ENCODE measurements around the gene ZNF768.
A peak's percentile ranks its signal among the peaks of the same experiment; 100 is the strongest.

ZNF768 gene

DNA sequence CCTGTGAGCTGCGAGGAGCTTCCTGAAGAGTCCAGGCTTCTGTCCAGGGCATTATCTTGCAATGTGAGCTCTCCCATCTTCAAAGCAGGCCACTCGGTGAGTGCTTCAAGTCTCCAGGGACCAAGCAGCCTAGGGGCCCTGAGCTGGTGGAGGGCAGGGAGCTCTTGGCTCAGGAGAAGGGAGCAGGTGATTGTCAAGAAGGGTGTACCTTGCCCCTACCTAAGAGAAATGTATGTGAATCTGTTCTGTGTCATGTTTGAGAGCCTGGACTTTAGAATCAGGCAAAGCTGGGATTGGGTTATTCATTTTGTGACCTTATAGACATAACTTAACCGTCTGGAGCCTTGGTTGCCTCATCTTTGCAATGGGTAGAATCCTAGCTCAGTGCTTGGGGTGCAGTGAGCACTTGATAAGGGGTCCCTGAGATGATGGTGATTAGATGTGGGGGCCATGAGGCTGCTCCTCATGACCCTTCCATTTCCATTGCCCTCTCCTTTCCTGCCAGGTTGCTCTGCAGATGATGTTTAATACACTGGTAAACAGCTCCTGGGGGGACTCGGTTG lies 15.9 kb downstream of the ZNF768 start:
- H3K9me3 Mint-ChIP-seq = no peaks in the 10 kb centered on the region
- H3K4me3 Mint-ChIP-seq = no peak overlapping the region
- peaks cover 19% of the 10 kb centered on the region for H3K4me1 Mint-ChIP-seq
- DNase-seq (no peak), ATAC-seq (no peak)
- no peak overlapping the region for H3K27ac Mint-ChIP-seq
- no peaks in the 10 kb centered on the region for H3K27me3 Mint-ChIP-seq

DNA sequence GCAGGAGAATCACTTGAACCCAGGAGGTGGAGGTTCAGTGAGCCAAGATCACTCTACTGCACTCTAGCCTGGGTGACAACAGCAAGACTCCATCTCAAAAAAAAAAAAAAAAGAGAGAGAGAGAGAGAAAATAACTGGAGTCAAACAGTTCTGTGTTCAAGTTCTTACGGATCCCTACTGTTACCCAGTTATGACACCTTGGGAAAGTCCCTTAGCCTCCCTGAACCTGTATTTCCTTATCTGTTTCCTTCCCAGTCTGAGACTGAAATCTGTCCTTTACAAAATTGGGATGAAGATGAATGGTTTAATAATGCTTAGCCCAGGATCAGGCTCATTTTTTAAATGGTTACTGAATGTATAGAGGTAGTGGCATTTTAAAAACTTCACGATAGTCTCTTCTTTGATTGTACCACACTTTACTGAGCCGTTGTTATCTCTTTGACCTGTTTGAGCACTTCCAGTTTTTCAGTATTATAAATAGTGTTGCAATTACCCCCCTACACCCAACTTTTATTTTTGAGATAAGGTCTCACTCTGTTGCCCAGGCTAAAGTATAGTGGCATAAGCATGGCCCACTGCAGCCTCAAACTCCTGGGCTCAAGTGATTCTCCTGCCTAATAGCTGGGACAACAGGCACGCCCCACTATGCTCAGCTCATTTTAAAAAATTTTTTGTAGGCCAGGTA lies 17.1 kb downstream of the ZNF768 start:
- ATAC-seq = no peak
- H3K4me1 Mint-ChIP-seq = peaks cover 17% of the 10 kb centered on the region
- no peak overlapping the region for H3K27ac Mint-ChIP-seq
- no peak overlapping the region for H3K4me3 Mint-ChIP-seq
- no peaks in the 10 kb centered on the region for H3K27me3 Mint-ChIP-seq
- H3K9me3 Mint-ChIP-seq = no peaks in the 10 kb centered on the region
- DNase-seq = no peak

DNA sequence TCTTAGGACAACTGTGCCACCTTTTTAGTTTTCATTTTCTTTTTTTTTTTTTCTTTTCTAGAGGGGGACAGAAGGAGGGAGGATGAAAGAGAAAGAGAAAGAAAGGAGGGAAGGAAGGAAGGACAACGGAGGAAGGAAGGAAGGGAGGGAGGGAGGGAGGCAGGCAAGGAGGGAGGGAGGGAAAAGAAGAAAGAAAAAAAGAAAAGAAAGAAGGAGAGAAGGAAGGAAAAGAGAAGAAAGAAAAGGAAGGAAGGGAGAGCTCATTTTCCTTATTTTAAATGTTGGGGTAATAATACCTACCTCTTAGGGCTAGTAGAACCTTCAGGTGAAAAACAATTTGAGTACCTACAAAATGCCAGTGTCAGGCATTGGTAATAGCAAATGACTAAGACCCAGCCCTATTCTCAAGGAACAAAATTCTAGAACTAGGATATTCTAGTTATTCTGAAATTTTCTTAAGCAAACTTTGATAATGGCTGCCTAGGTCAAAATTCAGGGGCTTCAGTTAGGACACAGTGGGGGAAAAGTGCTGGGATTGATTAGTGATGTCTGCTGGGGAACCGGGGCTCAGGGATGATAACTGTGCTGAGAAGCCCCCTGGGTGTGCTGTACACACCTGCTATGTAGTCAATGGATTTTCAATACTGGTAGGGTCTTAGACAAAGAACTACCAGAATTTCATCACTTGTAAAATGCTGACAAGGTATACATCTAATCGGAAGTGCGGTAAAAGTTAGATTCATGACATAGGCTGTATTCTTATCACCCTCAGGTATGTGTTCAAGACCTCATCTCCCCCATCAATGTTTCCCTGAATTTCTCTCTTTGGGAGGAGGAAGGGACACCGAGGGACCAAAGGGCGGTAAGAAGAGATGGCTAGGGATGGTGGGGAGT lies 22.7 kb downstream of the ZNF768 start:
- ATAC-seq (no peak), DNase-seq (no peak)
- no peaks in the 10 kb centered on the region for H3K27me3 Mint-ChIP-seq
- H3K27ac Mint-ChIP-seq = peak overlapping the region; percentile 43 to 96
- no peaks in the 10 kb centered on the region for H3K9me3 Mint-ChIP-seq
- H3K4me1 Mint-ChIP-seq = peaks cover 11% of the 10 kb centered on the region
- H3K4me3 Mint-ChIP-seq = no peak overlapping the region

GRCh38 chr16:30499284-30499683 lies 27.1 kb downstream of the ZNF768 start:
- ATAC-seq = no peak
- H3K27ac Mint-ChIP-seq = peak overlapping the region in 1 of 2 donors; percentile 37
- no peak for DNase-seq

GRCh38 chr16:30494709-30495108 lies 31.7 kb downstream of the ZNF768 start:
- H3K4me3 Mint-ChIP-seq = no peak overlapping the region
- H3K4me1 Mint-ChIP-seq = peaks cover 52% of the 10 kb centered on the region
- DNase-seq (no peak), ATAC-seq (no peak)
- H3K27me3 Mint-ChIP-seq = no peaks in the 10 kb centered on the region
- H3K27ac Mint-ChIP-seq = peak overlapping the region in 1 of 2 donors; percentile 90
- no peaks in the 10 kb centered on the region for H3K9me3 Mint-ChIP-seq

More at GRCh38 chr16:30499284-30499683, 27.1 kb downstream of the ZNF768 start:
- Mint-ChIP-seq H3K4me3 (no peak overlapping the region), H3K27me3 (no peaks in the 10 kb centered on the region), H3K4me1 (peaks cover 23% of the 10 kb centered on the region), H3K9me3 (no peaks in the 10 kb centered on the region)

DNA sequence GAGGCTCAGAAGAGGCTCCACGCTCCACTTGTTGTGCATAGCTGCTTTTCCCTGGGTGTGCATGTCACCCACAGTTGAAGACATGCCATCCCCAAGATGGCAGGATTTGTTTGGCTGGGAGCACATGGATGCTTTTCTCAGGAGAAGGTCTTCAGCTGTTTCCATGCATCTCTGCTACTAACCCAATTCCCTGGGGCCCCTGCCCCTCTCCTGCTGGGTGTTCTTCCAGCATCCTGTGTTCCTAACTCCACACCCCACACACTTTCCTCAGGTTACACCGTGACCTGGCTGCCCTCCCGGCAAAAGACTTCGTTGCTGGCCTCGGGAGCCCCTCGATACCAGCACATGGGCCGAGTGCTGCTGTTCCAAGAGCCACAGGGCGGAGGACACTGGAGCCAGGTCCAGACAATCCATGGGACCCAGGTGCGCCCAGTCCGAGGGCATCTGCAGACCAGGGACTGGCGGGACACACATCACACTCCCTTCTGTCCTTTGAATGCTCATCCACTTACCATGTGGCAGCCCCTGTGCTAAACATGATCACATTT lies 32.4 kb downstream of the ZNF768 start:
- Mint-ChIP-seq H3K9me3 (no peaks in the 10 kb centered on the region), H3K4me3 (no peak overlapping the region), H3K4me1 (peaks cover 55% of the 10 kb centered on the region), H3K27me3 (no peaks in the 10 kb centered on the region), H3K27ac (peak overlapping the region; percentile 27 to 90)
- ATAC-seq (no peak), DNase-seq (no peak)

DNA sequence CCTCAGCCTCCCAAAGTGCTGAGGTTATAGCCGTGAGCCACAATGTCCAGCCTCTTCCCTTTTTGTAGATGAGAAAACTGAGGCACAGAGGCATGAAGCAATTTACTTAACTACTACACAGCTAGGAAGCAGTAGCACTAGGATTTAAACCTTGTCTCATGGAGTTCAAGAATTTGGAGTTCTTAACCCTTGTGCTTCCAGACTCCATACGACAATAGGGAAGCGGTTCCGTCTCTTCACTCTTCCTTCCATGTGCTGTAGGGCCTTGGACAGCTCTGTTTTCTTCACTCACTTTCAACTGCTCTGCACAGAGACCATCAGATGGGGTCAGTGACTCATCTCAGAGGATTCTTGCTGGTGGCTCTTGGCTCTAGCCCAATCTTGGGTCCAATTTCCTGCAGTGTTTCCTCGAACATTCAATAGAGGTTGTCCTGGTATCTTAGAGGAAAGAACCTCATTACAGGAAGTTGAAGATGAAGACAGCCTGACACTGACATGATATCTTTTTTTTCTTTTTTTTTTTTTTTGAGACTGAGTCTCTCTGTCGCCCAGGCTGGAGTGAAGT lies 34.5 kb downstream of the ZNF768 start:
- no peaks in the 10 kb centered on the region for H3K9me3 Mint-ChIP-seq
- DNase-seq (peak in 1 of 2 donors; percentile 36), ATAC-seq (peak; percentile 81)
- H3K27ac Mint-ChIP-seq = peak overlapping the region in 1 of 2 donors; percentile 19
- H3K4me3 Mint-ChIP-seq = no peak overlapping the region
- H3K27me3 Mint-ChIP-seq = no peaks in the 10 kb centered on the region
- H3K4me1 Mint-ChIP-seq = peaks cover 67% of the 10 kb centered on the region

- ATAC-seq (no peak), DNase-seq (no peak)
- peaks cover 71% of the 10 kb centered on the region for H3K4me1 Mint-ChIP-seq
- H3K27me3 Mint-ChIP-seq = no peaks in the 10 kb centered on the region
- H3K27ac Mint-ChIP-seq = peak overlapping the region; percentile 37 to 48
- no peak overlapping the region for H3K4me3 Mint-ChIP-seq
- no peaks in the 10 kb centered on the region for H3K9me3 Mint-ChIP-seq
Measured at GRCh38 chr16:30491229-30491628, 35.1 kb downstream of the ZNF768 start.

GRCh38 chr16:30490210-30490609 lies 36.2 kb downstream of the ZNF768 start:
- Mint-ChIP-seq H3K27me3 (no peaks in the 10 kb centered on the region), H3K9me3 (no peaks in the 10 kb centered on the region), H3K4me3 (no peak overlapping the region), H3K27ac (peak overlapping the region; percentile 30 to 72), H3K4me1 (peaks cover 76% of the 10 kb centered on the region)
- DNase-seq (no peak), ATAC-seq (no peak)

- Mint-ChIP-seq H3K4me3 (peak overlapping the region in 1 of 2 donors; percentile 13), H3K4me1 (peaks cover 73% of the 10 kb centered on the region), H3K9me3 (no peaks in the 10 kb centered on the region), H3K27me3 (no peaks in the 10 kb centered on the region), H3K27ac (peak overlapping the region in 1 of 2 donors; percentile 89)
- ATAC-seq = no peak
- no peak for DNase-seq
Measured at GRCh38 chr16:30488764-30489605, 37.4 kb downstream of the ZNF768 start.

DNA sequence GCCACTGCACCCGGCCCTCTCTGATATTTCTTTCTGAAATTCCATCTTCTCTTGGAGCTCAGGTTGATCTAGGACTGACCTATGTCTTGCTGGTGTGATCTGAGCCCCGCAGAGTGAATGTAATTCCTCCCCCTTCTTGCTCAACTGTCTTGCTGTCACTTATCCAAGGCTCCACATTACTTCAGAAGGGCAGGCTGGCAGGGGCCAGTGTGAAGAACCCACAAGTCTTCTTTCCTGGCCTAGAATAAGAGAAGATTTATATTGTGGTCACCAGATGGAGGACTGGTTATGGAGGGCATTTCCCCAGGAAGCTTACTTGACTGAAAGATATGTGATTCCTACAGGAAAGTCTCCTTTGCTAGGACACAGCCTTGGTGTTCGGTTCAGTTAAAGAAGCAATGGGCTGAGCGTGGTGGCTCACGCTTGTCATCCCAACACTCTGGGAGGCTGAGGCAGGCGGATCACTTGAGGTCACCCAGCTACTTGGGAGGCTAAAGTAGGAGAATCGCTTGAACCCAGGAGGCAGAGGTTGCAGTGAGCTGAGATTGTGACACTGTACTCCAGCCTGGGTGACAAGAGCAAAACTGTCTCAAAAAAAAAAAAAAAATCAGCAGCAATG lies 40.4 kb downstream of the ZNF768 start:
- peaks cover 83% of the 10 kb centered on the region for H3K4me1 Mint-ChIP-seq
- no peaks in the 10 kb centered on the region for H3K9me3 Mint-ChIP-seq
- H3K27ac Mint-ChIP-seq = peak overlapping the region; percentile 9 to 48
- H3K4me3 Mint-ChIP-seq = no peak overlapping the region
- no peaks in the 10 kb centered on the region for H3K27me3 Mint-ChIP-seq
- no peak for DNase-seq
- no peak for ATAC-seq

DNA sequence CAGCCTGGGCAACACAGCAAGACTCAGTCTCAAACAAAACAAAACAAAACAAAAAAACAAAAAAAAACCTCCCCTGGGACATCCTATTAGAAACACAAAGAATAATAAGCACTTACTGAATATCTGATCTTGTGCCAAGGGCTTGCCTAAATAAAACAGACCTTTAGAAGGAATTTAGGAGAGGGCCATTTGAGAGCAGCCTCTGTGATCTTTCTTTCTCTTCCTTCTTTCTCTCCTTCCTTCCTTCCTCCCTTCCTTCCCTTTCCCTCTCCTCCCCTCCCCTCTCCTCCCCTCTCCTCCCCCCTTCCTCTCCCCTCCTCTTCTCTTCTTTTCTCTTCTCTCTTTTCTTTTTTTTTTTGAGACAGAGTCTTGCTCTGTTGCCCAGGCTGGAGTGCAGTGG lies 41.5 kb downstream of the ZNF768 start:
- H3K4me3 Mint-ChIP-seq = no peak overlapping the region
- H3K4me1 Mint-ChIP-seq = peaks cover 82% of the 10 kb centered on the region
- H3K27ac Mint-ChIP-seq = peak overlapping the region in 1 of 2 donors; percentile 21
- no peak for ATAC-seq
- H3K27me3 Mint-ChIP-seq = no peaks in the 10 kb centered on the region
- DNase-seq = no peak
- H3K9me3 Mint-ChIP-seq = no peaks in the 10 kb centered on the region

DNA sequence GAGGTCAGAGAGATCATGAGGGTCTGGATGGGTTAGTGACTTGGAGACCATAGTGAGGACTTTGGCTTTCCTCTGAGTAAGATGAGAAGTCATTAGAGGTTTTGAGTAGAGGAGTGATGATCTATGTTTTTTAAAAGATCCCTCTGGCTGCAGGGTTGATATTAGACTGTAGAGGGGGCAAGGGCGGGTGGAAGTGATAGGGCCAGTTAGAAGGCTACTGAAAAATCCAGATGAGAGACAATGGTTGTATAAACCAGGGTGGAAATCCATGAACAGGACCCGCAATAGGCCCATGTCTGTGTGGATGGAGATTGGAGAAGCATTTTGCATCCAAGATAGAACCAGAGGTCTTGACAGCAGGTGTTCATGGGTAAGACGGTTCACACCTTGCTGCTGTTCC lies 44.0 kb downstream of the ZNF768 start:
- no peak overlapping the region for H3K4me3 Mint-ChIP-seq
- H3K4me1 Mint-ChIP-seq = peaks cover 80% of the 10 kb centered on the region
- no peak for DNase-seq
- no peaks in the 10 kb centered on the region for H3K9me3 Mint-ChIP-seq
- H3K27ac Mint-ChIP-seq = no peak overlapping the region
- peak; percentile 69 for ATAC-seq
- no peaks in the 10 kb centered on the region for H3K27me3 Mint-ChIP-seq

DNA sequence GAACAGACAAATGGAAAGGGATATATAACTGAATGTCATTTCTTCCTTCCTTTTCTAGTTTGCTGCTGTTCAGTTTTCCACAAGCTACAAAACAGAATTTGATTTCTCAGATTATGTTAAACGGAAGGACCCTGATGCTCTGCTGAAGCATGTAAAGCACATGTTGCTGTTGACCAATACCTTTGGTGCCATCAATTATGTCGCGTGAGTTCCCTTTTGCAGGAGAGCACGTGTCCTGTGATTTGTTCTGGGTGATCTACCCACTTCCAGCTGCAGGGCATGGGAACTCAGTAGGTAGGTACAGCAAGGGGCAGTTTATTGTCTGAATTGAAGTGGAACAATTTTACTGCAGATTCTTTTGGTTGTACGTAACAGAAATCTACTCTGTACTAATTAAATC lies 45.0 kb downstream of the ZNF768 start:
- Mint-ChIP-seq H3K9me3 (no peaks in the 10 kb centered on the region), H3K4me1 (peaks cover 84% of the 10 kb centered on the region), H3K27me3 (no peaks in the 10 kb centered on the region), H3K4me3 (no peak overlapping the region), H3K27ac (peak overlapping the region in 1 of 2 donors; percentile 41)
- DNase-seq (no peak), ATAC-seq (no peak)
